Transverse colon (tissue), 4 donors: ENCODE measurements around the gene TLDC2. TPM values are rescaled to one million over a fixed set of nuclear protein-coding genes. Genes with fewer than 3 reads are reported as not detected.
"Not testable (repeated sequence)": the region's sequence is repeated elsewhere in the genome, so short reads cannot be mapped to it uniquely, and the experiment has no call there.

Source experiments
- DNase-seq: peaks from one replicate; pipeline ENCODE4 v3.0.0-alpha.2; 2019
- H3K27ac ChIP-seq, 4 donors: fragments of 200-600 bp; sonication (generic); 2 replicates each; pipeline ENCODE4 v1.5.1; 2016 to 2018; ENCODE audit warnings: inconsistent platforms in 4 of 4
- H3K27me3 ChIP-seq: fragments of 200-600 bp; sonication (generic); 2 replicates; pipeline ENCODE4 v1.5.1; 2017; ENCODE audit warnings: inconsistent platforms
- H3K36me3 ChIP-seq, 4 donors: fragments of 200-600 bp; sonication (generic); 2 replicates each; pipeline ENCODE4 v1.5.1; 2017 to 2019; ENCODE audit warnings: inconsistent platforms in 4 of 4
- H3K4me1 ChIP-seq, 4 donors: fragments of 200-600 bp; sonication (generic); 2 replicates each; pipeline ENCODE4 v1.5.1; 2017 to 2020; ENCODE audit warnings: inconsistent platforms in 4 of 4
- H3K4me3 ChIP-seq, 4 donors: fragments of 200-600 bp; sonication (generic); 1 replicate in 1 of 4; 2 replicates in 3 of 4; pipeline versions ENCODE4 v1.5.1 to v1.6.1; 2017 to 2019; ENCODE audit warnings: inconsistent platforms in 4 of 4
- H3K9me3 ChIP-seq, 2 donors: fragments of 200-600 bp; sonication (generic); 2 replicates each; pipeline ENCODE4 v1.5.1; 2017 to 2019; ENCODE audit warnings: inconsistent platforms in 2 of 2
- EP300 ChIP-seq: sonication (generic); formaldehyde crosslinking; IDR thresholded peaks from one replicate; pipeline ENCODE4 v1.6.1; 2017; ENCODE audit warnings: antibody characterized with exemption, low read depth
- POLR2A ChIP-seq: fragments of 450-650 bp; IDR thresholded peaks from one replicate; pipeline ENCODE4 v1.6.1; 2016; ENCODE audit warnings: antibody characterized with exemption, mild to moderate bottlenecking, moderate library complexity
- POLR2AphosphoS5 ChIP-seq, 3 donors: sonication (generic); formaldehyde crosslinking; IDR thresholded peaks; one replicate each; pipeline ENCODE4 v1.6.1; 2016; ENCODE audit warnings: antibody characterized with exemption in 3 of 3
- WGBS, 2 donors: methylation state at CpG; one replicate each; pipeline ENCODE4 v1.1.5; 2018; ENCODE audit warnings: low coverage in 1 of 2; 5-methylcytosine and 5-hydroxymethylcytosine counted together
- in situ Hi-C, 4 donors: fragments of 200-750 bp; cut with MboI; loops; one replicate each; pipeline versions ENCODE4 v1.15.0 to v1.15.1; 2017; ENCODE audit warnings: low sequenced_read_pairs in 3 of 4, low pct_ligation_motif_present in 1 of 4, low pct_unique_long_range_greater_than_20kb in 1 of 4
- intact Hi-C: fragments of 100-400 bp; cut with DNase I; formaldehyde crosslinking; loops from one replicate; pipeline ENCODE4 v1.15.1; 2023; ENCODE audit warnings: low total_unique reads
- total RNA-seq, 4 donors: library from RNA; depleted of rRNA; stranded (reverse); fragments of >200 nt; gene quantifications; one replicate each; pipeline ENCODE4 v1.1.0, GENCODE V29; 2016
- TF ChIP-seq, protein P1 (sequence below), 5 experiments: fragments of 200-600 bp in 3 of 5; fragments of 450-650 bp in 2 of 5; sonication (generic) in 3 of 5; IDR thresholded peaks; 1 replicate in 2 of 5; 2 replicates in 3 of 5; pipeline ENCODE4 v1.5.1; 2016 to 2017; ENCODE audit warnings: antibody characterized with exemption in 5 of 5, inconsistent platforms in 3 of 5, mild to moderate bottlenecking in 2 of 5, moderate library complexity in 1 of 5

TLDC2 gene
- total RNA-seq, 4 donors from 2014 or later = 22.9 to 26.1 (median 23.2) TPM

DNA sequence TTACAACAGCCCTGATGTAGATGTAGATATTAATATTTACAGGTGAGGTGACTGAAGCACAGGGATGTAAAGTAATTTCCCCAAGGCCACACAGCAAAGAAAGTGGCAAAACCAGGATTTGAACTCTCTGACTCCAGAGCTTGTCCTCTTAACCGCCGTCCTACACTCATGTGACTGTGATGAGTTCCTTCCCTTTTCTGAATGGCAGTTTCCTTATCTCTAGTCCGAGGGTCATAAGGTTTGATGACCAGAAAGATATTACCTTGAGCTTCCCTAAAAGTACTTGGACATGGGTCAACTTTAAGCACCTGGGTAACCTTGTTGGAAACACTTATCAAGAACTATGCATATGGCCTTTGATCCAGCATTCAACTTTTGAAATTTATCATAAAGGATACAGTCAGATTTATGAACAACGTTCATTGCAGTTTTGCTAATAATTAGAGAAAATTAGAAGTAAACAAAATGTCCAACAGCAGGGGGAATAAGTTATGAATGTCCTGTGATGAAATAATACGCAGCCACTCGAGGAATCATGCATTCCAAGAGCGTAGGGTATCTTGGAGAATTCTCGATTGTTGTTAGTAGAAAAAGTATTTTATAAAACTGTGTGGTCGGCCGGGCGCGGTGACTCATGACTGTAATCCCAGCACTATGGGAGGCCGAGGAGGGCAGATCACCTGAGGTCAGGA, 2.3 kb upstream of the TLDC2 start:
- no peaks in the 10 kb centered on the region for H3K27me3 ChIP-seq
- peaks cover 0 to 24% (median 7%) of the 10 kb centered on the region in 4 donors for H3K4me1 ChIP-seq
- WGBS, 2 donors = 79 to 91% methylated on average over 9 to 13 of the region's 13 CpGs
- H3K36me3 ChIP-seq = no peaks in the 10 kb centered on the region
- H3K4me3 ChIP-seq = no peak overlapping the region
- in situ Hi-C loops = no loop called here
- H3K27ac ChIP-seq = peak overlapping the region in 1 of 4 donors; percentile 85
- intact Hi-C loops = no loop called here
- TF ChIP-seq, protein P1, sequence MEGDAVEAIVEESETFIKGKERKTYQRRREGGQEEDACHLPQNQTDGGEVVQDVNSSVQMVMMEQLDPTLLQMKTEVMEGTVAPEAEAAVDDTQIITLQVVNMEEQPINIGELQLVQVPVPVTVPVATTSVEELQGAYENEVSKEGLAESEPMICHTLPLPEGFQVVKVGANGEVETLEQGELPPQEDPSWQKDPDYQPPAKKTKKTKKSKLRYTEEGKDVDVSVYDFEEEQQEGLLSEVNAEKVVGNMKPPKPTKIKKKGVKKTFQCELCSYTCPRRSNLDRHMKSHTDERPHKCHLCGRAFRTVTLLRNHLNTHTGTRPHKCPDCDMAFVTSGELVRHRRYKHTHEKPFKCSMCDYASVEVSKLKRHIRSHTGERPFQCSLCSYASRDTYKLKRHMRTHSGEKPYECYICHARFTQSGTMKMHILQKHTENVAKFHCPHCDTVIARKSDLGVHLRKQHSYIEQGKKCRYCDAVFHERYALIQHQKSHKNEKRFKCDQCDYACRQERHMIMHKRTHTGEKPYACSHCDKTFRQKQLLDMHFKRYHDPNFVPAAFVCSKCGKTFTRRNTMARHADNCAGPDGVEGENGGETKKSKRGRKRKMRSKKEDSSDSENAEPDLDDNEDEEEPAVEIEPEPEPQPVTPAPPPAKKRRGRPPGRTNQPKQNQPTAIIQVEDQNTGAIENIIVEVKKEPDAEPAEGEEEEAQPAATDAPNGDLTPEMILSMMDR (IDR thresholded peaks at IDR 0.05) = no peak
- TF ChIP-seq POLR2A (no peak), EP300 (no peak), POLR2AphosphoS5 (IDR thresholded peaks at IDR 0.05) (no peak)
- H3K9me3 ChIP-seq = no peaks in the 10 kb centered on the region
- no peak for DNase-seq

DNA sequence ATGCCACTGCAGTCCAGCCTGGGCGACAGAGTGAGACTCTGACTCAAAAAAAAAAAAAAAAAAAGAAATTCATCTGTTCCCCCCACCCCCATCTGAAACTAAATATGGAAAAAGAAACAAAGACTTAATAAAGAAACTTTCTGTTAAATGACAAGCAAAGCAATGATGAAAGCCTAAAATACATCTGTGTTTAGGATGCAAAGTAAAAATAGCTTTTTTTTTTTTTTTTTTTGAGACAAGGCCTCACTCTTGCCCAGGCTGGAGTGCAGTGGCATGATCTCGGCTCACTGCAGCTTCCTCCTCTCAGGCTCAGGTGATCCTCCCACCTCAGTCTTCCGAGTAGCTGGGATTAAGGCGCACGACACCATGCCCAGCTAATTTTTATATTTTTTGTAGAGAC, 845 bp upstream of the TLDC2 start:
- intact Hi-C loops = not testable (repeated sequence)
- H3K27ac ChIP-seq = peak overlapping the region; percentile 71 to 87 (median 82)

DNA sequence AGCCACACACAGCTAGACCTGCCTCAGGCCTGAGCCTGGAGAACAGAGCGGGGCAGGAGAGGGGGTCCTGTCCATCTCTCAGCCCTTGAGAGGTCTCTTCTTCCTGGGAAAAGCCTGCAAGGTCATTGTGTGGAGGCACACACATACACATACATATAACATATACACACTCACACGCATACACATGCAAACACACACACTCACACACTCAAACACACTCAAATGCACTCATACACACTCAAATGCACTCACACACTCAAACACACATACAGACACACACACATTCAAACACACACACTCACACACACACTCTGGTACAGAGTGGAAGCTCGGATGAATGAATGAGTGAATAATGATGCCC, 515 bp downstream of the TLDC2 start:
- in situ Hi-C loops = loop anchor here in 1 of 4 donors (25.0 kb wide), 1 partner anchor 264 kb away; the partner anchor contains the start of gene RAB5IF
- DNase-seq = no peak
- WGBS, 2 donors = 83 to 84% methylated on average over 1 to 3 of the region's 3 CpGs
- intact Hi-C loops = no loop called here
- H3K27ac ChIP-seq = peak overlapping the region; percentile 71 to 87 (median 82)
- peaks cover 0 to 25% (median 7%) of the 10 kb centered on the region in 4 donors for H3K4me1 ChIP-seq
- H3K9me3 ChIP-seq = no peaks in the 10 kb centered on the region
- H3K27me3 ChIP-seq = no peaks in the 10 kb centered on the region
- H3K36me3 ChIP-seq = no peaks in the 10 kb centered on the region
- peak overlapping the region; percentile 13 to 39 (median 24) for H3K4me3 ChIP-seq
- TF ChIP-seq, protein P1 (IDR thresholded peaks at IDR 0.05) = no peak
- TF ChIP-seq POLR2A = no peak
- no peak for TF ChIP-seq EP300
- no peak for TF ChIP-seq POLR2AphosphoS5 (IDR thresholded peaks at IDR 0.05)

More for the DNA sequence above, 845 bp upstream of the TLDC2 start:
- H3K36me3 ChIP-seq, H3K9me3 ChIP-seq, H3K4me3 ChIP-seq, DNase-seq, H3K27me3 ChIP-seq: not testable (repeated sequence)
- 20 to 74% methylated on average over 1 to 5 of the region's 5 CpGs for WGBS, 2 donors
- H3K4me1 ChIP-seq = peaks cover 0 to 24% (median 7%) of the 10 kb centered on the region in 4 donors
- in situ Hi-C loops = loop anchor here in 1 of 4 donors (25.0 kb wide), 1 partner anchor 263 kb away; the partner anchor contains the start of gene RAB5IF

DNA sequence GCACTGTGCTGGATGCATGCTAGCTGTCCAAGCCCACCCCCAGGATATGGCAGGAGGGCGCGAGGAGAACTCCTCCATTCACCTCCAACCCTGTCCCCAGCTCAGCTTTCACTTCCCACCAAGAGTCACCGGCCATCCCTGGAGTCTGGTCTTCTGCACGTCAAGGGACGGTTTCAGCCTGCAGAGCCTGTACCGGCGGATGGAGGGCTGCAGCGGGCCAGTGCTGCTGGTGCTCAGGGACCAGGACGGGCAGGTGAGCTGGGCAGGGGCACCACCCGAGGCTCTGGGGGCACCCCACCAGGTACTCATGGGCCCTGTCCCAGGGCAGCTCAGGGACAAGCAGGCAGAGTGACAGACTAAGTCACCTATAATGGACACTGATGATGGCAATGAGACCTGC, 3.0 kb downstream of the TLDC2 start:
- Histone ChIP-seq H3K4me1 (peaks cover 0 to 31% (median 7%) of the 10 kb centered on the region in 4 donors), H3K27me3 (no peaks in the 10 kb centered on the region), H3K4me3 (no peak overlapping the region), H3K27ac (no peak overlapping the region), H3K36me3 (no peaks in the 10 kb centered on the region), H3K9me3 (no peaks in the 10 kb centered on the region)
- DNase-seq = no peak
- in situ Hi-C loops (loop anchor here in 1 of 4 donors (25.0 kb wide), 1 partner anchor 267 kb away; the partner anchor contains the start of gene RAB5IF), intact Hi-C loops (no loop called here)
- WGBS, 2 donors = 85% methylated on average over 10 of the region's 10 CpGs; no CpG with 5 or more reads in 1 of the 2 donors
- TF ChIP-seq, protein P1 (IDR thresholded peaks at IDR 0.05) = no peak
